Tibial nerve (tissue), 4 donors: ENCODE results near the gene FGD4.

ENCODE experiments used
- CTCF ChIP-seq, 5 experiments: fragments of 200-600 bp in 3 of 5; fragments of 450-650 bp in 2 of 5; sonication (generic) in 3 of 5; IDR thresholded peaks; one replicate each; pipeline ENCODE4 v1.5.1; 2016 to 2019; ENCODE audit warnings: antibody characterized with exemption in 5 of 5, mild to moderate bottlenecking in 3 of 5, moderate library complexity in 2 of 5
- EP300 ChIP-seq, 2 donors: sonication (generic); formaldehyde crosslinking; IDR thresholded peaks; one replicate each; pipeline ENCODE4 v1.6.1; 2017; ENCODE audit warnings: antibody characterized with exemption in 2 of 2, mild to moderate bottlenecking in 1 of 2
- POLR2A ChIP-seq, 2 donors: fragments of 450-650 bp; IDR thresholded peaks; one replicate each; pipeline ENCODE4 v1.6.1; 2017; ENCODE audit warnings: antibody characterized with exemption in 2 of 2, mild to moderate bottlenecking in 2 of 2, moderate library complexity in 2 of 2

- TF ChIP-seq CTCF (IDR thresholded peaks at IDR 0.05), result no peak
- TF ChIP-seq POLR2A (IDR thresholded peaks at IDR 0.05), result no peak
- TF ChIP-seq EP300 (IDR thresholded peaks at IDR 0.05), result no peak
Observed at GRCh38 chr12:32503730-32504129, 104.4 kb downstream of the FGD4 start.
